ENCODE results near the gene RAX2. TPM values are rescaled to one million over a fixed set of nuclear protein-coding genes. Genes with fewer than 3 reads are reported as not detected.

The RAX2 gene
- total and polyA plus RNA-seq, 4 experiments from 2014 or later = not detected

- H3K27ac ChIP-seq (ENCODE audit: low read depth, low read length) = no peak overlapping the region
- POLR2A ChIA-PET (ENCODE audit: partially characterized antibody) = interaction anchor here (1.4 to 2.1 kb wide), 2 partner anchors 22 to 37 kb away, joined by 4 to 8 read pairs; partner anchors contain the start of gene MRPL54
- DNase-seq = no peak
- H3K9me3 Mint-ChIP-seq = peaks cover 2 to 26% (median 19%) of the 10 kb centered on the region in 8 donors
- intact Hi-C loops (cut with micrococcal nuclease) = loop anchor here (1.0 kb wide), 1 partner anchor 37 kb away; no protein-coding TSS in a partner anchor
- no peaks in the 10 kb centered on the region for H3K36me3 ChIP-seq (ENCODE audit: insufficient read depth, low read length)
- no peaks in the 10 kb centered on the region for H3K27me3 ChIP-seq (ENCODE audit: insufficient read depth, low read length)
- CTCF ChIA-PET (ENCODE audit: partially characterized antibody) = no interaction called here
- H3K27me3 Mint-ChIP-seq = no peaks in the 10 kb centered on the region
- peaks cover 0 to 17% of the 10 kb centered on the region in 2 donors for H3K9me3 ChIP-seq (ENCODE audit: control insufficient read depth in 1 of 2, low read length in 2 of 2)
- peaks cover 6% of the 10 kb centered on the region for H3K4me1 ChIP-seq (ENCODE audit: insufficient read depth, low read length)
- H3K27ac Mint-ChIP-seq = peak overlapping the region in 5 of 7 donors; percentile 31 to 75 (median 52)
- peaks cover 14 to 20% of the 10 kb centered on the region in 2 donors for H3K36me3 Mint-ChIP-seq
- H3K4me1 Mint-ChIP-seq = peaks cover 6 to 19% (median 16%) of the 10 kb centered on the region in 4 donors
- peak overlapping the region in 1 of 2 donors; percentile 23 for H3K4me3 ChIP-seq (ENCODE audit: low read length in 2 of 2)
- H3K4me3 Mint-ChIP-seq = peak overlapping the region; percentile 82 to 85 (median 83)
Measured at GRCh38 chr19:3784607-3785450, 12.8 kb upstream of the RAX2 start.

GRCh38 chr19:3783660-3784584 lies 11.9 kb upstream of the RAX2 start:
- Histone ChIP-seq H3K4me1 (ENCODE audit: insufficient read depth, low read length) (peaks cover 6% of the 10 kb centered on the region), H3K27ac (ENCODE audit: low read depth, low read length) (no peak overlapping the region), H3K4me3 (ENCODE audit: low read length in 2 of 2) (no peak overlapping the region), H3K9me3 (ENCODE audit: control insufficient read depth in 1 of 2, low read length in 2 of 2) (peaks cover 0 to 17% of the 10 kb centered on the region in 2 donors), H3K36me3 (ENCODE audit: insufficient read depth, low read length) (no peaks in the 10 kb centered on the region), H3K27me3 (ENCODE audit: insufficient read depth, low read length) (no peaks in the 10 kb centered on the region)
- POLR2A ChIA-PET (ENCODE audit: partially characterized antibody) = interaction anchor here (0.9 to 2.1 kb wide), 2 partner anchors 21 to 38 kb away, joined by 4 to 8 read pairs; partner anchors contain the start of gene MRPL54
- peaks cover 2 to 27% (median 19%) of the 10 kb centered on the region in 8 donors for H3K9me3 Mint-ChIP-seq
- no peaks in the 10 kb centered on the region for H3K27me3 Mint-ChIP-seq
- intact Hi-C loops (cut with micrococcal nuclease) = no loop called here
- peaks cover 4 to 17% (median 13%) of the 10 kb centered on the region in 4 donors for H3K4me1 Mint-ChIP-seq
- H3K27ac Mint-ChIP-seq = peak overlapping the region in 5 of 7 donors; percentile 6 to 79 (median 42)
- H3K4me3 Mint-ChIP-seq = peak overlapping the region in 6 of 8 donors; percentile 41 to 85 (median 82)
- CTCF ChIA-PET (ENCODE audit: partially characterized antibody) = interaction anchor here (0.7 to 1.9 kb wide), 3 partner anchors 21 to 38 kb away, joined by 3 to 5 read pairs (median 5); partner anchors contain the start of gene MRPL54
- H3K36me3 Mint-ChIP-seq = peaks cover 14 to 20% of the 10 kb centered on the region in 2 donors
- peak in 3 of 5 donors; percentile 36 to 40 (median 39) for DNase-seq

GRCh38 chr19:3782903-3783302 lies 10.9 kb upstream of the RAX2 start:
- H3K36me3 ChIP-seq (ENCODE audit: insufficient read depth, low read length) = no peaks in the 10 kb centered on the region
- peaks cover 0 to 17% of the 10 kb centered on the region in 2 donors for H3K9me3 ChIP-seq (ENCODE audit: control insufficient read depth in 1 of 2, low read length in 2 of 2)
- no peaks in the 10 kb centered on the region for H3K27me3 ChIP-seq (ENCODE audit: insufficient read depth, low read length)
- Mint-ChIP-seq H3K9me3 (peaks cover 2 to 27% (median 19%) of the 10 kb centered on the region in 8 donors), H3K4me1 (peaks cover 3 to 15% (median 12%) of the 10 kb centered on the region in 4 donors), H3K36me3 (peaks cover 14 to 20% of the 10 kb centered on the region in 2 donors), H3K27me3 (no peaks in the 10 kb centered on the region), H3K4me3 (no peak overlapping the region), H3K27ac (peak overlapping the region in 1 of 7 donors; percentile 68)
- CTCF ChIA-PET (ENCODE audit: partially characterized antibody) = interaction anchor here (1.4 to 1.9 kb wide), 2 partner anchors 20 to 39 kb away, joined by 5 read pairs; partner anchors contain the start of gene MRPL54
- no peak for DNase-seq
- no peak overlapping the region for H3K27ac ChIP-seq (ENCODE audit: low read depth, low read length)
- peaks cover 6% of the 10 kb centered on the region for H3K4me1 ChIP-seq (ENCODE audit: insufficient read depth, low read length)
- H3K4me3 ChIP-seq (ENCODE audit: low read length in 2 of 2) = no peak overlapping the region
- POLR2A ChIA-PET (ENCODE audit: partially characterized antibody) = no interaction called here
- intact Hi-C loops (cut with micrococcal nuclease) = no loop called here

- Histone ChIP-seq H3K27me3 (ENCODE audit: insufficient read depth, low read length) (no peaks in the 10 kb centered on the region), H3K27ac (ENCODE audit: low read depth, low read length) (no peak overlapping the region), H3K4me1 (ENCODE audit: insufficient read depth, low read length) (peaks cover 6% of the 10 kb centered on the region), H3K9me3 (ENCODE audit: control insufficient read depth in 1 of 2, low read length in 2 of 2) (peaks cover 0 to 17% of the 10 kb centered on the region in 2 donors), H3K36me3 (ENCODE audit: insufficient read depth, low read length) (no peaks in the 10 kb centered on the region), H3K4me3 (ENCODE audit: low read length in 2 of 2) (no peak overlapping the region)
- POLR2A ChIA-PET (ENCODE audit: partially characterized antibody) = no interaction called here
- intact Hi-C loops (cut with micrococcal nuclease) = no loop called here
- CTCF ChIA-PET (ENCODE audit: partially characterized antibody) = interaction anchor here (1.9 kb wide), 1 partner anchor 20 kb away, joined by 5 read pairs; the partner anchor contains the start of gene MRPL54
- Mint-ChIP-seq H3K27me3 (no peaks in the 10 kb centered on the region), H3K4me3 (peak overlapping the region in 3 of 8 donors; percentile 11 to 71 (median 61)), H3K36me3 (peaks cover 14 to 20% of the 10 kb centered on the region in 2 donors), H3K9me3 (peaks cover 2 to 27% (median 19%) of the 10 kb centered on the region in 8 donors), H3K4me1 (peaks cover 3 to 15% (median 12%) of the 10 kb centered on the region in 4 donors), H3K27ac (no peak overlapping the region)
- no peak for DNase-seq
Measured at GRCh38 chr19:3782330-3782729, 10.3 kb upstream of the RAX2 start.

- Mint-ChIP-seq H3K4me1 (peaks cover 3 to 15% (median 11%) of the 10 kb centered on the region in 4 donors), H3K4me3 (peak overlapping the region in 1 of 8 donors; percentile 43), H3K27ac (peak overlapping the region in 2 of 7 donors; percentile 53 to 77), H3K27me3 (no peaks in the 10 kb centered on the region), H3K9me3 (peaks cover 2 to 27% (median 19%) of the 10 kb centered on the region in 8 donors), H3K36me3 (peaks cover 14 to 20% of the 10 kb centered on the region in 2 donors)
- ChIA-PET POLR2A (ENCODE audit: partially characterized antibody) (no interaction called here), CTCF (ENCODE audit: partially characterized antibody) (no interaction called here)
- Histone ChIP-seq H3K27me3 (ENCODE audit: insufficient read depth, low read length) (no peaks in the 10 kb centered on the region), H3K9me3 (ENCODE audit: control insufficient read depth in 1 of 2, low read length in 2 of 2) (peaks cover 0 to 17% of the 10 kb centered on the region in 2 donors), H3K4me1 (ENCODE audit: insufficient read depth, low read length) (peaks cover 2% of the 10 kb centered on the region), H3K4me3 (ENCODE audit: low read length in 2 of 2) (no peak overlapping the region), H3K27ac (ENCODE audit: low read depth, low read length) (no peak overlapping the region), H3K36me3 (ENCODE audit: insufficient read depth, low read length) (no peaks in the 10 kb centered on the region)
- DNase-seq = no peak
- intact Hi-C loops (cut with micrococcal nuclease) = no loop called here
Measured at GRCh38 chr19:3781603-3782002, 9.6 kb upstream of the RAX2 start.

- Mint-ChIP-seq H3K4me1 (peaks cover 2 to 15% (median 11%) of the 10 kb centered on the region in 4 donors), H3K4me3 (peak overlapping the region in 1 of 8 donors; percentile 11), H3K9me3 (peaks cover 2 to 27% (median 19%) of the 10 kb centered on the region in 8 donors), H3K36me3 (peaks cover 14 to 20% of the 10 kb centered on the region in 2 donors), H3K27ac (peak overlapping the region in 4 of 7 donors; percentile 17 to 44 (median 28)), H3K27me3 (no peaks in the 10 kb centered on the region)
- POLR2A ChIA-PET (ENCODE audit: partially characterized antibody) = interaction anchor here (0.6 kb wide), 1 partner anchor 20 kb away, joined by 4 read pairs; no protein-coding TSS in a partner anchor
- CTCF ChIA-PET (ENCODE audit: partially characterized antibody) = no interaction called here
- intact Hi-C loops (cut with micrococcal nuclease) = no loop called here
- Histone ChIP-seq H3K27ac (ENCODE audit: low read depth, low read length) (no peak overlapping the region), H3K27me3 (ENCODE audit: insufficient read depth, low read length) (no peaks in the 10 kb centered on the region), H3K4me1 (ENCODE audit: insufficient read depth, low read length) (no peaks in the 10 kb centered on the region), H3K36me3 (ENCODE audit: insufficient read depth, low read length) (no peaks in the 10 kb centered on the region), H3K9me3 (ENCODE audit: control insufficient read depth in 1 of 2, low read length in 2 of 2) (peaks cover 0 to 17% of the 10 kb centered on the region in 2 donors), H3K4me3 (ENCODE audit: low read length in 2 of 2) (no peak overlapping the region)
- peak in 3 of 5 donors; percentile 18 to 37 (median 35) for DNase-seq
Measured at GRCh38 chr19:3780786-3781304, 8.8 kb upstream of the RAX2 start.

Measured in CD4-positive, alpha-beta memory T cell (primary cell).